ENCODE data around the gene CNTD1.

DNA sequence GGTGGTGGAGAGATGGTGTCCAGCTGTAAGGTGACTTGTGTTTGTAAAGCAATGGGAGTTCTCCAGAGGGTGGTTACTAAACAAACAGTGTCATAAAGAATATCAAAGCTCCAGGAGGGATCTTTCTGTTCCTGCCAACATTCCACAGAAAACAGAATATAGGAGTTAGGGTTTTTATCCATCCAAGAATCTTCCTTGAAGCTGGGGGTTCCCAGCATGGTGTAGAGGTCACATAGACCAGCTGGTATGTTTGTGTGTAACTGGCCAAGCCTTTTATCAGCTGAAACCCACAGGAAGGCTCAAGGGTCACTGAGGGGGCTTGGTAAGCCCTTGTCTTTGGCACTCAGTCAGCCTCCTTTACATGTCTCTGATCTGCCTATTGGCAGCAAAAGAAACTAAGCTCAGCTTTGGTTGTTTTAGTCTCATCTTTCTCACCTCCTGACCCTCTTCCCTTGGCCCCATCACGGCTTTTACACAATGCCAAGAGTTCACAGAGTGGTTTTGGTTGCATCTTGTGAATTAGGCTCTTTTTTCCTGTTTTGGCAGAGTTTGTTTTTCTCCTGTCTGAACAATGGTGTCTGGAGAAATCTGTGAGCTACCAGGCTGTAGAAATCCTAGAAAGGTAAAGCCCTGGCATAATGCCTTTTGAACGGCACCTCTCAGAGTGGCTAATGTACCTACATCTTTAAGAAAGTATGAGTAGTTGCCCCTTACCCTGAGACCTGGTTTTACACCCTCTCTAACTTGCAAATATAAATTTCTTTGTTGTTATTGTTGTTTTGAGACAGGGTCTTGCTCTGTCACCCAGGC lies 4.6 kb downstream of the CNTD1 start:
- TF ChIP-seq, protein P1, sequence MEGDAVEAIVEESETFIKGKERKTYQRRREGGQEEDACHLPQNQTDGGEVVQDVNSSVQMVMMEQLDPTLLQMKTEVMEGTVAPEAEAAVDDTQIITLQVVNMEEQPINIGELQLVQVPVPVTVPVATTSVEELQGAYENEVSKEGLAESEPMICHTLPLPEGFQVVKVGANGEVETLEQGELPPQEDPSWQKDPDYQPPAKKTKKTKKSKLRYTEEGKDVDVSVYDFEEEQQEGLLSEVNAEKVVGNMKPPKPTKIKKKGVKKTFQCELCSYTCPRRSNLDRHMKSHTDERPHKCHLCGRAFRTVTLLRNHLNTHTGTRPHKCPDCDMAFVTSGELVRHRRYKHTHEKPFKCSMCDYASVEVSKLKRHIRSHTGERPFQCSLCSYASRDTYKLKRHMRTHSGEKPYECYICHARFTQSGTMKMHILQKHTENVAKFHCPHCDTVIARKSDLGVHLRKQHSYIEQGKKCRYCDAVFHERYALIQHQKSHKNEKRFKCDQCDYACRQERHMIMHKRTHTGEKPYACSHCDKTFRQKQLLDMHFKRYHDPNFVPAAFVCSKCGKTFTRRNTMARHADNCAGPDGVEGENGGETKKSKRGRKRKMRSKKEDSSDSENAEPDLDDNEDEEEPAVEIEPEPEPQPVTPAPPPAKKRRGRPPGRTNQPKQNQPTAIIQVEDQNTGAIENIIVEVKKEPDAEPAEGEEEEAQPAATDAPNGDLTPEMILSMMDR (IDR thresholded peaks at IDR 0.05; ENCODE audit: low read depth, low read length): no peak
- TF ChIP-seq EZH2phosphoT487 (IDR thresholded peaks at IDR 0.05; ENCODE audit: low read depth): no peak
